Measurements from ENCODE around the gene ACTL6B.
"Not testable (repeated sequence)": the region's sequence is repeated elsewhere in the genome, so short reads cannot be mapped to it uniquely, and the experiment has no call there.

ACTL6B gene

GRCh38 chr7:100671353-100672327 lies 15.4 kb upstream of the ACTL6B start:
- DNase-seq (ENCODE audit: low read depth in 2 of 2) = no peak

GRCh38 chr7:100670074-100670473 lies 13.8 kb upstream of the ACTL6B start:
- no peak for DNase-seq (ENCODE audit: low read depth in 2 of 2)

- not testable (repeated sequence) for DNase-seq (ENCODE audit: low read depth in 2 of 2)
Observed at GRCh38 chr7:100669106-100669505, 12.9 kb upstream of the ACTL6B start.

- no peak for DNase-seq (ENCODE audit: low read depth in 2 of 2)
Observed at GRCh38 chr7:100668069-100668449, 11.8 kb upstream of the ACTL6B start.

GRCh38 chr7:100667331-100668068 lies 11.3 kb upstream of the ACTL6B start:
- DNase-seq (ENCODE audit: low read depth in 2 of 2) = no peak

GRCh38 chr7:100665168-100665726 lies 9.0 kb upstream of the ACTL6B start:
- no peak for DNase-seq (ENCODE audit: low read depth in 2 of 2)

GRCh38 chr7:100662194-100662776 lies 6.0 kb upstream of the ACTL6B start:
- not testable (repeated sequence) for DNase-seq (ENCODE audit: low read depth in 2 of 2)

- DNase-seq (ENCODE audit: low read depth in 2 of 2) = no peak
Observed at GRCh38 chr7:100654908-100655831, 1.1 kb downstream of the ACTL6B start.

- DNase-seq (ENCODE audit: low read depth in 2 of 2) = no peak
Observed at GRCh38 chr7:100649826-100650565, 6.3 kb downstream of the ACTL6B start.

- DNase-seq (ENCODE audit: low read depth in 2 of 2) = no peak
Observed at GRCh38 chr7:100642534-100642907, 13.7 kb downstream of the ACTL6B start.

GRCh38 chr7:100641860-100642533 lies 14.3 kb downstream of the ACTL6B start:
- DNase-seq (ENCODE audit: low read depth in 2 of 2) = no peak

- no peak for DNase-seq (ENCODE audit: low read depth in 2 of 2)
Observed at GRCh38 chr7:100641463-100641859, 14.8 kb downstream of the ACTL6B start, which contains the start of gene TFR2. Gene TFR2, minus strand, starts transcription at chr7:100641552. Its CDS starts 43 bp downstream, at chr7:100641509.

- no peak for DNase-seq (ENCODE audit: low read depth in 2 of 2)
Observed at GRCh38 chr7:100640517-100641440, 15.5 kb downstream of the ACTL6B start.

- DNase-seq (ENCODE audit: low read depth in 2 of 2) = no peak
Observed at GRCh38 chr7:100639995-100640516, 16.2 kb downstream of the ACTL6B start.

- DNase-seq (ENCODE audit: low read depth in 2 of 2) = peak; percentile 40 to 52
Observed at GRCh38 chr7:100632951-100633717, 23.1 kb downstream of the ACTL6B start.

- no peak for DNase-seq (ENCODE audit: low read depth in 2 of 2)
Observed at GRCh38 chr7:100630066-100630465, 26.2 kb downstream of the ACTL6B start.

- no peak for DNase-seq (ENCODE audit: low read depth in 2 of 2)
Observed at GRCh38 chr7:100629117-100629716, 27.0 kb downstream of the ACTL6B start.

Data from activated CD4-positive, alpha-beta T cell treated with anti-CD3 and anti-CD28 coated beads for 24 hours (primary cell).